HCT116 (cell line): Measurements from ENCODE around the gene CCL15. TPM values are rescaled to one million over a fixed set of nuclear protein-coding genes. Genes with fewer than 3 reads are reported as not detected.
"Not testable (repeated sequence)": the region's sequence is repeated elsewhere in the genome, so short reads cannot be mapped to it uniquely, and the experiment has no call there.

Experiments
- ATAC-seq: fragments of 200-7000 bp; cut with Tn5 transposase; 2 replicates; pipeline ENCODE4 v1.9.1; 2020; ENCODE audit warnings: mild to moderate bottlenecking, moderate library complexity
- BruUV-seq: library from RNA; stranded (reverse); fragments of 400-500 nt; replicated peaks from 2 replicates; lab custom pipeline; 2021; lab: Mats Ljungman, UMichigan
- CTCF ChIA-PET: fragments of 300-600 bp; sonication (Branson Sonifier 250); formaldehyde crosslinking; loops from one replicate; lab custom pipeline; 2021; ENCODE audit warnings: antibody characterized with exemption; lab: Charles Lee
- POLR2A ChIA-PET: fragments of 300-600, 350-600 bp; sonication (Branson Sonifier 250); formaldehyde crosslinking; loops from one replicate; lab custom pipeline; 2021; ENCODE audit warnings: antibody characterized with exemption; lab: Charles Lee
- RAD21 ChIA-PET, 2 experiments: fragments of 300-600 bp; sonication (Branson Sonifier 250); formaldehyde crosslinking; loops; one replicate each; lab custom pipeline; 2023; ENCODE audit warnings: low total read pairs in 2 of 2; ENCODE audit not compliant: uncharacterized antibody in 2 of 2, unreplicated experiment in 2 of 2, low non-redundant PET in 1 of 2; lab: Charles Lee
- DNase-seq: peaks from one replicate; pipeline ENCODE4 v3.0.0-alpha.2; 2010; ENCODE audit warnings: low read depth, low spot score
- H2AFZ ChIP-seq: fragments of 200-600 bp; shearing (Covaris generic), sonication (generic); 2 replicates; pipeline ENCODE4 v1.6.1; 2017; ENCODE audit warnings: low read depth, mixed run types, mixed read lengths, antibody characterized with exemption, low read length; ENCODE audit not compliant: poor library complexity, severe bottlenecking
- H3K27ac ChIP-seq: 2 replicates; pipeline ENCODE4 v1.5.1; 2012; ENCODE audit warnings: low read depth, low read length
- H3K27me3 ChIP-seq: fragments of 200-600 bp; sonication (generic); 2 replicates; pipeline ENCODE4 v1.6.1; 2016; ENCODE audit warnings: mixed run types, low read length, mixed read lengths; ENCODE audit not compliant: insufficient read depth
- H3K36me3 ChIP-seq, 2 experiments: fragments of 200-500 bp in 1 of 2; fragments of 200-600 bp in 1 of 2; sonication (Bioruptor generic) in 1 of 2; sonication (generic) in 1 of 2; 2 replicates each; pipeline versions ENCODE4 v1.5.1 to v1.6.1; 2014 to 2016; ENCODE audit warnings: low read length in 2 of 2, inconsistent platforms in 1 of 2, mixed read lengths in 1 of 2, mixed run types in 1 of 2; ENCODE audit not compliant: insufficient read depth in 2 of 2, control insufficient read depth in 1 of 2
- H3K4me1 ChIP-seq, 2 experiments: fragments of 200-600 bp in 1 of 2; sonication (generic) in 1 of 2; 2 replicates each; pipeline versions ENCODE4 v1.5.1 to v1.6.1; 2012 to 2017; ENCODE audit warnings: low read length in 2 of 2, inconsistent platforms in 1 of 2, mild to moderate bottlenecking in 1 of 2, mixed read lengths in 1 of 2, mixed run types in 1 of 2, moderate library complexity in 1 of 2; ENCODE audit not compliant: insufficient read depth in 2 of 2, control insufficient read depth in 1 of 2
- H3K4me2 ChIP-seq: fragments of 200-600 bp; sonication (generic); 2 replicates; pipeline ENCODE4 v1.6.1; 2017; ENCODE audit warnings: mixed run types, low read length, mixed read lengths
- H3K4me3 ChIP-seq, 2 experiments: fragments of 200-600 bp in 1 of 2; sonication (generic) in 1 of 2; replicated peaks in 1 of 2; 2 replicates each; pipeline ENCODE4 v1.5.1; 2011 to 2016; ENCODE audit warnings: low read length in 2 of 2, control low read depth in 1 of 2, low read depth in 1 of 2, mild to moderate bottlenecking in 1 of 2, mixed read lengths in 1 of 2, mixed run types in 1 of 2
- H3K79me2 ChIP-seq: fragments of 200-600 bp; sonication (generic); 2 replicates; pipeline ENCODE4 v1.6.1; 2017; ENCODE audit warnings: mild to moderate bottlenecking, mixed run types, low read length, moderate library complexity, mixed read lengths; ENCODE audit not compliant: insufficient read depth
- H3K9ac ChIP-seq: fragments of 200-600 bp; sonication (generic); 2 replicates; pipeline ENCODE4 v1.6.1; 2016; ENCODE audit warnings: low read length, mixed read lengths
- H3K9me2 ChIP-seq: fragments of 200-600 bp; sonication (generic), shearing (Covaris generic); 2 replicates; pipeline ENCODE4 v1.6.1; 2017; ENCODE audit warnings: mixed run types, mild to moderate bottlenecking, moderate library complexity; ENCODE audit not compliant: insufficient read depth
- H3K9me3 ChIP-seq, 2 experiments: fragments of 200-500 bp in 1 of 2; fragments of 200-600 bp in 1 of 2; sonication (Bioruptor generic) in 1 of 2; sonication (generic) in 1 of 2; 2 replicates each; pipeline ENCODE4 v1.6.1; 2014 to 2017; ENCODE audit warnings: low read length in 2 of 2, mixed read lengths in 2 of 2, inconsistent platforms in 1 of 2, low read depth in 1 of 2, mild to moderate bottlenecking in 1 of 2, mixed run types in 1 of 2, moderate library complexity in 1 of 2; ENCODE audit not compliant: control insufficient read depth in 1 of 2, insufficient read depth in 1 of 2
- H4K20me1 ChIP-seq: fragments of 200-600 bp; sonication (generic), shearing (Covaris generic); 2 replicates; pipeline ENCODE4 v1.6.1; 2017; ENCODE audit warnings: mixed run types, mild to moderate bottlenecking, moderate library complexity; ENCODE audit not compliant: insufficient read depth
- CBX3 ChIP-seq: IDR thresholded peaks from 2 replicates; pipeline ENCODE4 v1.6.1; 2012; ENCODE audit warnings: low read depth
- CEBPB ChIP-seq: IDR thresholded peaks from 2 replicates; pipeline ENCODE4 v1.6.1; 2012; ENCODE audit warnings: low read depth
- EGR1 ChIP-seq: IDR thresholded peaks from 2 replicates; pipeline ENCODE4 v1.6.1; 2012; ENCODE audit warnings: low read depth
- ELF1 ChIP-seq: IDR thresholded peaks from 2 replicates; pipeline ENCODE4 v1.6.1; 2012; ENCODE audit warnings: low read depth, borderline replicate concordance
- FOSL1 ChIP-seq: IDR thresholded peaks from 2 replicates; pipeline ENCODE4 v1.6.1; 2012; ENCODE audit warnings: low read depth
- POLR2A ChIP-seq: IDR thresholded peaks from 2 replicates; pipeline ENCODE4 v1.7.0; 2011; ENCODE audit warnings: borderline replicate concordance; ENCODE audit not compliant: insufficient read depth, insufficient read length; ENCODE audit errors: extremely low read depth
- POLR2AphosphoS5 ChIP-seq: IDR thresholded peaks from 2 replicates; pipeline ENCODE4 v1.6.1; 2011; ENCODE audit warnings: mild to moderate bottlenecking, low read depth, low read length, moderate library complexity
- SIN3A ChIP-seq: IDR thresholded peaks from 2 replicates; pipeline ENCODE4 v1.6.1; 2012; ENCODE audit warnings: low read depth
- SRF ChIP-seq: IDR thresholded peaks from 2 replicates; pipeline ENCODE4 v1.6.1; 2012; ENCODE audit warnings: low read depth
- YY1 ChIP-seq: IDR thresholded peaks from 2 replicates; pipeline ENCODE4 v1.6.1; 2011; ENCODE audit warnings: low read length, low read depth, moderate library complexity, mild to moderate bottlenecking; ENCODE audit not compliant: insufficient replicate concordance; ENCODE audit errors: extremely low read depth
- ZNF274 ChIP-seq: fragments of 200-500 bp; sonication (Bioruptor generic); IDR thresholded peaks from 2 replicates; pipeline ENCODE4 v1.6.1; 2014; ENCODE audit warnings: mild to moderate bottlenecking, low read depth, low read length, inconsistent platforms
- intact Hi-C: fragments of 100-400 bp; cut with micrococcal nuclease; formaldehyde crosslinking; loops from 2 replicates; pipeline ENCODE4 v1.10.0; 2022
- total RNA-seq: library from RNA; stranded (reverse); gene quantifications from one replicate; pipeline ENCODE4 v1.2.1, GENCODE V29; 2021; ENCODE audit not compliant: unreplicated experiment
- TF ChIP-seq, protein P1 (sequence below): IDR thresholded peaks from 2 replicates; pipeline ENCODE4 v1.6.1; 2011; ENCODE audit warnings: mild to moderate bottlenecking, low read length, moderate library complexity; ENCODE audit not compliant: insufficient replicate concordance; ENCODE audit errors: extremely low read depth
- TF ChIP-seq, protein P2 (sequence below): IDR thresholded peaks from 2 replicates; pipeline ENCODE4 v1.6.1; 2012
- TF ChIP-seq, protein P3 (sequence below): IDR thresholded peaks from 2 replicates; pipeline ENCODE4 v1.6.1; 2012; ENCODE audit warnings: low read depth

Gene CCL15
- total RNA-seq, 1 experiment from 2014 or later = not detected

DNA sequence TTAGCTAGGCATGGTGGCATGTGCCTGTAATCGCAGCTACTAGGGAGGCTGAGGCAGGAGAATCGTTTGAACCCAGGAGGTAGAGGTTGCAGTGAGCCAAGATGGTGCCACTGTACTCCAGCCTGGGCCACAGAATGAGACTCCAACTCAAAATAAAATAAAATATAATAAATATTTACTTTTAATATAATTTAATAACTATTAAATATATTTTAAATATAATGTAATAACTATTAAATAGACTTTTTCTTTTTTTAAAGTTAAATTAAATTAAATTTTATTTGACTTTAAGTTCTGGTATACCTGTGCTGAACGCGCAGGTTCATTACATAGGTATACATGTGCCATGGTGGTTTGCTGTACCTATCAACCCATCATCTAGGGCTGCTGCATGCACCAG lies 14.5 kb upstream of the CCL15 start:
- H3K4me1 ChIP-seq, H4K20me1 ChIP-seq, H3K4me3 ChIP-seq, DNase-seq, H2AFZ ChIP-seq, H3K4me2 ChIP-seq, H3K36me3 ChIP-seq, H3K27ac ChIP-seq, CTCF ChIA-PET, H3K9me2 ChIP-seq, H3K9me3 ChIP-seq, BruUV-seq, RAD21 ChIA-PET, H3K9ac ChIP-seq, H3K79me2 ChIP-seq, POLR2A ChIA-PET, intact Hi-C loops, ATAC-seq: not testable (repeated sequence)
- H3K27me3 ChIP-seq = peaks cover 22% of the 10 kb centered on the region

DNA sequence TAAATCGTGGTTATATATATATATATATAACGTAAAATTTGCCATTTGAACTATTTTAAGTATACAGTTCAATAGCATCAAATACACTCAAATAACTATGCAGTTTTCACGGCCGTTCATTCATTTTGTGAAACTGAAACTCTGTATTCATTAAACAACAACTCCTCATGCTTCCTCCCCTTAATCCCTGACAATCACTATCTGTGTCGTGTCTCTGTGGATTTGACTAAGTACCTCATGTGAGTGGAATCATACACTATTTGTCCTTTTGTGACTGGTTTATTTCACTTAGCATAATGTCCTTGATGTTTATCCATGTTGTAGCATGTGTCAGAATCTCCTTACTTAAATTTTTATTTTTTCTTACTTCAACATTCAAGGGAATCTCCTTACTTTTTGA lies 13.6 kb upstream of the CCL15 start:
- no peaks in the 10 kb centered on the region for H3K36me3 ChIP-seq
- no peak overlapping the region for H3K4me3 ChIP-seq
- intact Hi-C loops = no loop called here
- H3K9ac ChIP-seq = no peak overlapping the region
- ChIA-PET CTCF (no interaction called here), RAD21 (no interaction called here), POLR2A (no interaction called here)
- no peaks in the 10 kb centered on the region for H3K9me2 ChIP-seq
- no TSS peak for BruUV-seq
- H4K20me1 ChIP-seq = no peaks in the 10 kb centered on the region
- DNase-seq = no peak
- H3K27ac ChIP-seq = no peak overlapping the region
- ATAC-seq = no peak
- H3K79me2 ChIP-seq = no peaks in the 10 kb centered on the region
- no peak overlapping the region for H2AFZ ChIP-seq
- H3K4me1 ChIP-seq = no peaks in the 10 kb centered on the region
- TF ChIP-seq CBX3 = no peak
- no peak for TF ChIP-seq EGR1
- TF ChIP-seq POLR2AphosphoS5 = no peak
- TF ChIP-seq CEBPB = no peak
- no peak for TF ChIP-seq SIN3A
- TF ChIP-seq FOSL1 = no peak
- TF ChIP-seq, protein P1, sequence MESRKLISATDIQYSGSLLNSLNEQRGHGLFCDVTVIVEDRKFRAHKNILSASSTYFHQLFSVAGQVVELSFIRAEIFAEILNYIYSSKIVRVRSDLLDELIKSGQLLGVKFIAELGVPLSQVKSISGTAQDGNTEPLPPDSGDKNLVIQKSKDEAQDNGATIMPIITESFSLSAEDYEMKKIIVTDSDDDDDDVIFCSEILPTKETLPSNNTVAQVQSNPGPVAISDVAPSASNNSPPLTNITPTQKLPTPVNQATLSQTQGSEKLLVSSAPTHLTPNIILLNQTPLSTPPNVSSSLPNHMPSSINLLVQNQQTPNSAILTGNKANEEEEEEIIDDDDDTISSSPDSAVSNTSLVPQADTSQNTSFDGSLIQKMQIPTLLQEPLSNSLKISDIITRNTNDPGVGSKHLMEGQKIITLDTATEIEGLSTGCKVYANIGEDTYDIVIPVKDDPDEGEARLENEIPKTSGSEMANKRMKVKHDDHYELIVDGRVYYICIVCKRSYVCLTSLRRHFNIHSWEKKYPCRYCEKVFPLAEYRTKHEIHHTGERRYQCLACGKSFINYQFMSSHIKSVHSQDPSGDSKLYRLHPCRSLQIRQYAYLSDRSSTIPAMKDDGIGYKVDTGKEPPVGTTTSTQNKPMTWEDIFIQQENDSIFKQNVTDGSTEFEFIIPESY = no peak
- TF ChIP-seq YY1 = no peak
- TF ChIP-seq ZNF274 = no peak
- TF ChIP-seq, protein P2, sequence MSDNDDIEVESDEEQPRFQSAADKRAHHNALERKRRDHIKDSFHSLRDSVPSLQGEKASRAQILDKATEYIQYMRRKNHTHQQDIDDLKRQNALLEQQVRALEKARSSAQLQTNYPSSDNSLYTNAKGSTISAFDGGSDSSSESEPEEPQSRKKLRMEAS = no peak
- TF ChIP-seq, protein P3, sequence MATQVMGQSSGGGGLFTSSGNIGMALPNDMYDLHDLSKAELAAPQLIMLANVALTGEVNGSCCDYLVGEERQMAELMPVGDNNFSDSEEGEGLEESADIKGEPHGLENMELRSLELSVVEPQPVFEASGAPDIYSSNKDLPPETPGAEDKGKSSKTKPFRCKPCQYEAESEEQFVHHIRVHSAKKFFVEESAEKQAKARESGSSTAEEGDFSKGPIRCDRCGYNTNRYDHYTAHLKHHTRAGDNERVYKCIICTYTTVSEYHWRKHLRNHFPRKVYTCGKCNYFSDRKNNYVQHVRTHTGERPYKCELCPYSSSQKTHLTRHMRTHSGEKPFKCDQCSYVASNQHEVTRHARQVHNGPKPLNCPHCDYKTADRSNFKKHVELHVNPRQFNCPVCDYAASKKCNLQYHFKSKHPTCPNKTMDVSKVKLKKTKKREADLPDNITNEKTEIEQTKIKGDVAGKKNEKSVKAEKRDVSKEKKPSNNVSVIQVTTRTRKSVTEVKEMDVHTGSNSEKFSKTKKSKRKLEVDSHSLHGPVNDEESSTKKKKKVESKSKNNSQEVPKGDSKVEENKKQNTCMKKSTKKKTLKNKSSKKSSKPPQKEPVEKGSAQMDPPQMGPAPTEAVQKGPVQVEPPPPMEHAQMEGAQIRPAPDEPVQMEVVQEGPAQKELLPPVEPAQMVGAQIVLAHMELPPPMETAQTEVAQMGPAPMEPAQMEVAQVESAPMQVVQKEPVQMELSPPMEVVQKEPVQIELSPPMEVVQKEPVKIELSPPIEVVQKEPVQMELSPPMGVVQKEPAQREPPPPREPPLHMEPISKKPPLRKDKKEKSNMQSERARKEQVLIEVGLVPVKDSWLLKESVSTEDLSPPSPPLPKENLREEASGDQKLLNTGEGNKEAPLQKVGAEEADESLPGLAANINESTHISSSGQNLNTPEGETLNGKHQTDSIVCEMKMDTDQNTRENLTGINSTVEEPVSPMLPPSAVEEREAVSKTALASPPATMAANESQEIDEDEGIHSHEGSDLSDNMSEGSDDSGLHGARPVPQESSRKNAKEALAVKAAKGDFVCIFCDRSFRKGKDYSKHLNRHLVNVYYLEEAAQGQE = no peak
- no peak for TF ChIP-seq ELF1
- no peak for TF ChIP-seq SRF
- TF ChIP-seq POLR2A = no peak
- TF ChIP-seq, all 23 proteins: peak for 0
- peaks cover 19% of the 10 kb centered on the region for H3K27me3 ChIP-seq
- no peaks in the 10 kb centered on the region for H3K9me3 ChIP-seq
- H3K4me2 ChIP-seq = no peak overlapping the region
